Measurements from ENCODE around the gene DST. TPM values are rescaled to one million over a fixed set of nuclear protein-coding genes. Genes with fewer than 3 reads are reported as not detected.

DST gene
- total RNA-seq, 2 donors from 2014 or later, result 11.2 to 11.9 TPM

DNA sequence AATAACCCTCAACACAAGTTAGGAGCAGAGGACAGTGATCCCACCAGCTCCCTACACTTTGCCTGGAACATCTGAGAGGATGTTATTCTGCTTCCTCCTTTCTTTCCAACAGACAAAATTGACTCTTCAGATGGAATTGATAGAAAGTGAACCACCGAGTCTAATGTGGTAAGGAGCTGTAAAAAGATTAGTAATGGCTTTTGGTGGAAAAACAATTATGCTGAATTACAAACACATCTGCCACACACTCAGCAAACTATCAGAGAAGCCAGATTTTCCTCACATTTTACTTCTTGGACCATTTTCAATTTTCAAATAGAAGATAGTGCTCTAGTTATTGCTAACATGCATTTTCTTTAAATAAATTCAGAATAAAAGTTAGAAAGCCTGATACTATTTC is 223.5 kb downstream of the DST start:
- peaks cover 14% of the 10 kb centered on the region for H3K27me3 Mint-ChIP-seq (ENCODE audit: low read depth)
- H3K4me1 Mint-ChIP-seq (ENCODE audit: low read depth), result no peaks in the 10 kb centered on the region
- no peak overlapping the region for H3K27ac Mint-ChIP-seq
- DNase-seq (no peak), ATAC-seq (replicated peaks in 1 of 2) (no peak)
- H3K36me3 Mint-ChIP-seq (ENCODE audit: insufficient read depth in 2 of 2), result no peaks in the 10 kb centered on the region
- no peaks in the 10 kb centered on the region for H3K9me3 Mint-ChIP-seq
- H3K4me3 Mint-ChIP-seq, result no peak overlapping the region

DNA sequence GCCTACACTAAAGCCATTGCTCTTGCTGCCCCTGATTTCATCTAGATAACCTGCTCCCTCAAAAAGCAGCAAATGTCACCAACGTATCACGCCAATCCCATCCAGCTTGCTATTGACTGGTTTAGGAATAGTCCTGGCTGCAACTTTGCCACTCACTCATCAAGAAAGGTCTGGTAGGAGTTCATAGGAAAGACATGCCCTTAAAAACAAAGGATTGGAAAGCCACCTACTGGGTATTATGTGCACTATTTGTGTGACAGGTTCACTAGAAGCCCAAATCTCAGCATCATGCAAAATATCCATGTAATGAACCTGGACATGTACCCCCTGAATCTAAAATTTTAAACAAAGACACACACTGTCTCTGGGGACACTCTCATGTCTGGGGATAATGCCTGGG is 224.9 kb downstream of the DST start:
- no peaks in the 10 kb centered on the region for H3K4me1 Mint-ChIP-seq (ENCODE audit: low read depth)
- no peaks in the 10 kb centered on the region for H3K9me3 Mint-ChIP-seq
- no peak overlapping the region for H3K4me3 Mint-ChIP-seq
- H3K27me3 Mint-ChIP-seq (ENCODE audit: low read depth), result peaks cover 14% of the 10 kb centered on the region
- no peak overlapping the region for H3K27ac Mint-ChIP-seq
- no peaks in the 10 kb centered on the region for H3K36me3 Mint-ChIP-seq (ENCODE audit: insufficient read depth in 2 of 2)
- no peak for ATAC-seq (replicated peaks in 1 of 2)
- DNase-seq, result no peak

GRCh38 chr6:56416247-56416646 is 226.4 kb downstream of the DST start:
- H3K4me1 Mint-ChIP-seq (ENCODE audit: low read depth), result no peaks in the 10 kb centered on the region
- no peak for ATAC-seq (replicated peaks in 1 of 2)
- peaks cover 8% of the 10 kb centered on the region for H3K27me3 Mint-ChIP-seq (ENCODE audit: low read depth)
- no peak overlapping the region for H3K4me3 Mint-ChIP-seq
- DNase-seq, result no peak
- H3K9me3 Mint-ChIP-seq, result no peaks in the 10 kb centered on the region
- H3K36me3 Mint-ChIP-seq (ENCODE audit: insufficient read depth in 2 of 2), result no peaks in the 10 kb centered on the region
- no peak overlapping the region for H3K27ac Mint-ChIP-seq

- ATAC-seq (replicated peaks in 1 of 2) (no peak), DNase-seq (no peak)
- no peaks in the 10 kb centered on the region for H3K27me3 Mint-ChIP-seq (ENCODE audit: low read depth)
- no peaks in the 10 kb centered on the region for H3K9me3 Mint-ChIP-seq
- H3K36me3 Mint-ChIP-seq (ENCODE audit: insufficient read depth in 2 of 2), result no peaks in the 10 kb centered on the region
- no peaks in the 10 kb centered on the region for H3K4me1 Mint-ChIP-seq (ENCODE audit: low read depth)
- H3K4me3 Mint-ChIP-seq, result no peak overlapping the region
- no peak overlapping the region for H3K27ac Mint-ChIP-seq
Observed at GRCh38 chr6:56408976-56409375, 233.7 kb downstream of the DST start.

Data from activated T-cell treated with anti-CD3 and anti-CD28 coated beads, Interleukin-2, amount 50 U/mL, for 72 hours (primary cell).